Right lobe of liver (tissue), 4 donors: Measurements from ENCODE around the gene KCNJ5.

Experiments used
- CTCF ChIP-seq, 4 donors: fragments of 200-600 bp in 3 of 4; fragments of 450-650 bp in 1 of 4; IDR thresholded peaks; one replicate each; pipeline versions ENCODE4 v1.5.1 to v1.8.0; 2016 to 2022; ENCODE audit warnings: antibody characterized with exemption in 4 of 4, mild to moderate bottlenecking in 2 of 4
- POLR2A ChIP-seq: fragments of 450-650 bp; IDR thresholded peaks from one replicate; pipeline ENCODE4 v1.6.1; 2017; ENCODE audit warnings: antibody characterized with exemption, mild to moderate bottlenecking
- donor health status: DM: no; HTN: no; CAD: no.
- donor health status: DM: no; HTN: no; CAD: no.
- donor health status: DM: no; HTN: yes; CAD: no.

DNA sequence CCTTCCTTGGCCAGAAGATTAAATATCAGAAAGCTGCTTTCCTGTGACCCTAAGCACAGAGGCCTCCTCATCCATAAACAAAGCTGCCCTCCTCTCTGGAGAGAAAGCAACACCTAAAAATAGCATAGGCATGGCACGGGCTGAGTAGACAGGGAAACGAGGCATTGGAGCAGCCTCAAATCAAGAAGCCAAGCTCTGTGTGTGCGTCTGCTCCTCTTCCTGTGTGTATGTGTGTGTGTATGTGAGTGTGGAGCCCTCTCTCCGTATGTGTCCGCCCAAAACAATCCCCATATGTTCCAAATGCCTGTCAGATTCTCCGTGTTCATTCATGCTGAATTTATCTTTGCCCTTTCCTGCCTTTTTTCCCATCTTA, 24.0 kb downstream of the KCNJ5 start:
- TF ChIP-seq POLR2A (no peak), CTCF (IDR thresholded peaks at IDR 0.05) (no peak)
